ENCODE data around the gene PDSS2. TPM values are rescaled to one million over a fixed set of nuclear protein-coding genes. Genes with fewer than 3 reads are reported as not detected.

The PDSS2 gene
- total and polyA plus RNA-seq, 2 donors (not counting 1 experiment from before 2014, with no cell fraction given) = 16.9 to 17.0 TPM

GRCh38 chr6:107293350-107293749 lies 166.0 kb downstream of the PDSS2 start:
- H3K27me3 ChIP-seq (replicated peaks in 1 of 4; ENCODE audit: control extremely low read depth in 1 of 4, control insufficient read depth in 3 of 4, insufficient read depth in 4 of 4, low read length in 3 of 4) = no peaks in the 10 kb centered on the region
- H3K36me3 ChIP-seq (replicated peaks in 1 of 2; ENCODE audit: control extremely low read depth in 1 of 2, control insufficient read depth in 1 of 2, extremely low read depth in 1 of 2, insufficient read depth in 2 of 2, low read length in 1 of 2) = peaks cover 0 to 3% of the 10 kb centered on the region in 2 experiments
- no peak overlapping the region for H3K9ac ChIP-seq (ENCODE audit: low read length)
- Mint-ChIP-seq H3K9me3 (ENCODE audit: insufficient read depth) (no peaks in the 10 kb centered on the region), H3K27ac (no peak overlapping the region), H3K27me3 (no peaks in the 10 kb centered on the region), H3K4me1 (no peaks in the 10 kb centered on the region), H3K4me3 (no peak overlapping the region)
- ChIA-PET POLR2A (no interaction called here), CTCF (interaction anchor here (1.4 kb wide), 1 partner anchor 382 kb away, joined by 4 read pairs; no protein-coding TSS in a partner anchor)
- no peaks in the 10 kb centered on the region for H3K4me1 ChIP-seq (ENCODE audit: control insufficient read depth in 2 of 2, insufficient read depth in 2 of 2, low read length in 2 of 2)
- H3K4me2 ChIP-seq (replicated peaks; ENCODE audit: low read depth, low read length, poor library complexity, severe bottlenecking) = no peak overlapping the region
- intact Hi-C loops (cut with micrococcal nuclease) = no loop called here
- no peak for DNase-seq
- ATAC-seq (ENCODE audit: low read depth) = no peak
- no peak overlapping the region for H3K27ac ChIP-seq (ENCODE audit: low read length in 2 of 2)
- H3K4me3 ChIP-seq (ENCODE audit: control extremely low read depth in 1 of 5, extremely low read depth in 1 of 5, insufficient read depth in 1 of 5, low read depth in 2 of 5, low read length in 4 of 5) = no peak overlapping the region
- no peak overlapping the region for H2AFZ ChIP-seq (ENCODE audit: insufficient read depth, low read depth, low read length, poor library complexity, severe bottlenecking)
- no CpG with 5 or more reads among the region's 4 CpGs for WGBS (ENCODE audit: insufficient coverage)
- peaks cover 2% of the 10 kb centered on the region for H3K79me2 ChIP-seq (ENCODE audit: control insufficient read depth, insufficient read depth, low read length)
- TF ChIP-seq, protein P1, sequence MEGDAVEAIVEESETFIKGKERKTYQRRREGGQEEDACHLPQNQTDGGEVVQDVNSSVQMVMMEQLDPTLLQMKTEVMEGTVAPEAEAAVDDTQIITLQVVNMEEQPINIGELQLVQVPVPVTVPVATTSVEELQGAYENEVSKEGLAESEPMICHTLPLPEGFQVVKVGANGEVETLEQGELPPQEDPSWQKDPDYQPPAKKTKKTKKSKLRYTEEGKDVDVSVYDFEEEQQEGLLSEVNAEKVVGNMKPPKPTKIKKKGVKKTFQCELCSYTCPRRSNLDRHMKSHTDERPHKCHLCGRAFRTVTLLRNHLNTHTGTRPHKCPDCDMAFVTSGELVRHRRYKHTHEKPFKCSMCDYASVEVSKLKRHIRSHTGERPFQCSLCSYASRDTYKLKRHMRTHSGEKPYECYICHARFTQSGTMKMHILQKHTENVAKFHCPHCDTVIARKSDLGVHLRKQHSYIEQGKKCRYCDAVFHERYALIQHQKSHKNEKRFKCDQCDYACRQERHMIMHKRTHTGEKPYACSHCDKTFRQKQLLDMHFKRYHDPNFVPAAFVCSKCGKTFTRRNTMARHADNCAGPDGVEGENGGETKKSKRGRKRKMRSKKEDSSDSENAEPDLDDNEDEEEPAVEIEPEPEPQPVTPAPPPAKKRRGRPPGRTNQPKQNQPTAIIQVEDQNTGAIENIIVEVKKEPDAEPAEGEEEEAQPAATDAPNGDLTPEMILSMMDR (IDR thresholded peaks at IDR 0.05) = no peak
- TF ChIP-seq EZH2 (IDR thresholded peaks at IDR 0.05; ENCODE audit: borderline replicate concordance, insufficient read depth, low read depth, low read length, poor library complexity, severe bottlenecking) = no peak
- no peaks in the 10 kb centered on the region for H3K9me3 ChIP-seq (ENCODE audit: control extremely low read depth in 1 of 3, control insufficient read depth in 2 of 3, insufficient read depth in 1 of 3, low read length in 2 of 3)
- peaks cover 6% of the 10 kb centered on the region for H4K20me1 ChIP-seq (ENCODE audit: control insufficient read depth, insufficient read depth, low read length, poor library complexity, severe bottlenecking)

DNA sequence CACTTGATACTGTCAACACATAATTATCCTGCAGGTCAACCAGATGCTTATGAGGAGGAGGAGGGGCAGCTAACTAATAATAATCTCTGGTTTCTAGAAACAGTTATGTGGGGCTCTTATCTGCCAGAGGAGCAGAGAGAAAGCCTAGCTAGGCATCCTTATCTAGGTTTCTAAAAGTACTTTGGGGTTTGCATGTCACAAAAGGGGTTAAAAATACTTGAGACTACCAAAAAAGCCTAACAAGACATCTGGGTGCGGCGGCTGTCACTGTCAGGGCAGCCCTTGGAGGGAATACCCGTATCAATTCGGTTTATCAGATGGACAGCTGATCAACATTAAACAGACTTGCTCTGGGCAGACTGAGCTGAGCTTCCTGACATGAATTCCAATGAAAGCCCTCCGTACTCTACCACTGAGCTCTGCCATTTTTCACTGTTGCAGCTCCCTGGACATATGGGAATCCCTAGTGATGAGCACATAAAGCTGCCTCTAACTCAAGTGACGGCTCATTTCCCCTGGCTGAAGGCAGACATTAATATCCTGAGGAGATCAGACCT lies 166.6 kb downstream of the PDSS2 start:
- H2AFZ ChIP-seq (ENCODE audit: insufficient read depth, low read depth, low read length, poor library complexity, severe bottlenecking) = no peak overlapping the region
- H3K79me2 ChIP-seq (ENCODE audit: control insufficient read depth, insufficient read depth, low read length) = peaks cover 2% of the 10 kb centered on the region
- intact Hi-C loops (cut with micrococcal nuclease) = no loop called here
- Mint-ChIP-seq H3K4me1 (no peaks in the 10 kb centered on the region), H3K4me3 (no peak overlapping the region), H3K27ac (no peak overlapping the region), H3K9me3 (ENCODE audit: insufficient read depth) (no peaks in the 10 kb centered on the region), H3K27me3 (no peaks in the 10 kb centered on the region)
- 99% methylated on average over 6 of the region's 6 CpGs for WGBS (ENCODE audit: insufficient coverage)
- no peak overlapping the region for H3K9ac ChIP-seq (ENCODE audit: low read length)
- no peak for DNase-seq
- peaks cover 6% of the 10 kb centered on the region for H4K20me1 ChIP-seq (ENCODE audit: control insufficient read depth, insufficient read depth, low read length, poor library complexity, severe bottlenecking)
- ChIA-PET CTCF (interaction anchor here (1.0 to 1.4 kb wide), 2 partner anchors 17 to 382 kb away, joined by 4 read pairs; no protein-coding TSS in a partner anchor), POLR2A (no interaction called here)
- TF ChIP-seq EZH2 (IDR thresholded peaks at IDR 0.05; ENCODE audit: borderline replicate concordance, insufficient read depth, low read depth, low read length, poor library complexity, severe bottlenecking) = no peak
- TF ChIP-seq, protein P1 (IDR thresholded peaks at IDR 0.05) = no peak
- no peak overlapping the region for H3K4me2 ChIP-seq (replicated peaks; ENCODE audit: low read depth, low read length, poor library complexity, severe bottlenecking)
- H3K27ac ChIP-seq (ENCODE audit: low read length in 2 of 2) = no peak overlapping the region
- H3K36me3 ChIP-seq (replicated peaks in 1 of 2; ENCODE audit: control extremely low read depth in 1 of 2, control insufficient read depth in 1 of 2, extremely low read depth in 1 of 2, insufficient read depth in 2 of 2, low read length in 1 of 2) = peaks cover 0 to 3% of the 10 kb centered on the region in 2 experiments
- no peak overlapping the region for H3K4me3 ChIP-seq (ENCODE audit: control extremely low read depth in 1 of 5, extremely low read depth in 1 of 5, insufficient read depth in 1 of 5, low read depth in 2 of 5, low read length in 4 of 5)
- H3K4me1 ChIP-seq (ENCODE audit: control insufficient read depth in 2 of 2, insufficient read depth in 2 of 2, low read length in 2 of 2) = no peaks in the 10 kb centered on the region
- no peak for ATAC-seq (ENCODE audit: low read depth)
- no peaks in the 10 kb centered on the region for H3K9me3 ChIP-seq (ENCODE audit: control extremely low read depth in 1 of 3, control insufficient read depth in 2 of 3, insufficient read depth in 1 of 3, low read length in 2 of 3)
- H3K27me3 ChIP-seq (replicated peaks in 1 of 4; ENCODE audit: control extremely low read depth in 1 of 4, control insufficient read depth in 3 of 4, insufficient read depth in 4 of 4, low read length in 3 of 4) = no peaks in the 10 kb centered on the region

Data from B cell (primary cell).